ENCODE results near the gene GLOD4. TPM values are rescaled to one million over a fixed set of nuclear protein-coding genes. Genes with fewer than 3 reads are reported as not detected.

The GLOD4 gene
- polyA plus RNA-seq, 1 donor from 2014 or later = 235 TPM

GRCh38 chr17:825216-825615, 43.1 kb upstream of the GLOD4 start:
- Histone ChIP-seq H3K27me3 (ENCODE audit: insufficient read depth, low read depth, low read length) (no peaks in the 10 kb centered on the region), H3F3A (ENCODE audit: insufficient read depth, low read length, poor library complexity, severe bottlenecking) (no peaks in the 10 kb centered on the region), H3K4me3 (ENCODE audit: low read length) (no peak overlapping the region), H3K4me2 (ENCODE audit: low read length) (no peak overlapping the region), H3K9ac (ENCODE audit: low read length) (no peak overlapping the region), H4K20me1 (ENCODE audit: insufficient read depth) (no peaks in the 10 kb centered on the region), H3K27ac (ENCODE audit: low read length) (no peak overlapping the region), H2AFZ (ENCODE audit: low read depth, low read length) (no peak overlapping the region), H3K36me3 (ENCODE audit: insufficient read depth, low read length) (no peaks in the 10 kb centered on the region), H3K79me2 (replicated peaks; ENCODE audit: insufficient read depth, low read length) (no peaks in the 10 kb centered on the region), H3K9me2 (ENCODE audit: insufficient read depth, low read length) (no peaks in the 10 kb centered on the region), H3K9me3 (ENCODE audit: low read length) (no peaks in the 10 kb centered on the region)
- TF ChIP-seq CTCF (IDR thresholded peaks at IDR 0.05; ENCODE audit: poor library complexity, severe bottlenecking) = no peak
- TF ChIP-seq SMC3 (conservative IDR thresholded peaks at IDR 0.05; ENCODE audit: poor library complexity) = no peak
- no peak for TF ChIP-seq EZH2 (IDR thresholded peaks at IDR 0.05; ENCODE audit: borderline replicate concordance, insufficient read depth, low read length, poor library complexity, severe bottlenecking)
- TF ChIP-seq RAD21 (conservative IDR thresholded peaks at IDR 0.05) = no peak
- no peak for TF ChIP-seq REST (IDR thresholded peaks at IDR 0.05; ENCODE audit: borderline replicate concordance)
- TF ChIP-seq MXI1 (conservative IDR thresholded peaks at IDR 0.05; ENCODE audit: poor library complexity, severe bottlenecking) = no peak
- TF ChIP-seq TAF1 (IDR thresholded peaks at IDR 0.05; ENCODE audit: low read depth) = no peak
- TF ChIP-seq POLR2AphosphoS5 (IDR thresholded peaks at IDR 0.05) = no peak
- TF ChIP-seq EP300 (conservative IDR thresholded peaks at IDR 0.05; ENCODE audit: poor library complexity, severe bottlenecking) = no peak

GRCh38 chr17:824378-824777, 42.3 kb upstream of the GLOD4 start:
- Histone ChIP-seq H3K9me3 (ENCODE audit: low read length) (no peaks in the 10 kb centered on the region), H3K4me3 (ENCODE audit: low read length) (no peak overlapping the region), H3K36me3 (ENCODE audit: insufficient read depth, low read length) (no peaks in the 10 kb centered on the region), H4K20me1 (ENCODE audit: insufficient read depth) (no peaks in the 10 kb centered on the region), H3K4me2 (ENCODE audit: low read length) (no peak overlapping the region), H2AFZ (ENCODE audit: low read depth, low read length) (no peak overlapping the region), H3K79me2 (replicated peaks; ENCODE audit: insufficient read depth, low read length) (no peaks in the 10 kb centered on the region), H3F3A (ENCODE audit: insufficient read depth, low read length, poor library complexity, severe bottlenecking) (no peaks in the 10 kb centered on the region), H3K9me2 (ENCODE audit: insufficient read depth, low read length) (no peaks in the 10 kb centered on the region), H3K27me3 (ENCODE audit: insufficient read depth, low read depth, low read length) (no peaks in the 10 kb centered on the region), H3K9ac (ENCODE audit: low read length) (no peak overlapping the region), H3K27ac (ENCODE audit: low read length) (no peak overlapping the region)
- TF ChIP-seq TAF1 (IDR thresholded peaks at IDR 0.05; ENCODE audit: low read depth) (no peak), REST (IDR thresholded peaks at IDR 0.05; ENCODE audit: borderline replicate concordance) (no peak), EP300 (conservative IDR thresholded peaks at IDR 0.05; ENCODE audit: poor library complexity, severe bottlenecking) (no peak), MXI1 (conservative IDR thresholded peaks at IDR 0.05; ENCODE audit: poor library complexity, severe bottlenecking) (no peak), POLR2AphosphoS5 (IDR thresholded peaks at IDR 0.05) (no peak), CTCF (IDR thresholded peaks at IDR 0.05; ENCODE audit: poor library complexity, severe bottlenecking) (no peak), RAD21 (conservative IDR thresholded peaks at IDR 0.05) (no peak)
